H1 (cell line): ENCODE results near the gene CTCF. TPM values are rescaled to one million over a fixed set of nuclear protein-coding genes. Genes with fewer than 3 reads are reported as not detected.

Source experiments
- BRCA1 ChIP-seq: IDR thresholded peaks from 2 replicates; pipeline ENCODE4 v1.6.1; 2012; ENCODE audit warnings: low read depth, low read length, improper control_type of control experiment
- CEBPB ChIP-seq: IDR thresholded peaks from 2 replicates; pipeline ENCODE4 v1.6.1; 2012; ENCODE audit warnings: low read depth, low read length
- CREB1 ChIP-seq: IDR thresholded peaks from 2 replicates; pipeline ENCODE4 v1.6.1; 2012; ENCODE audit warnings: inconsistent platforms
- E2F6 ChIP-seq: IDR thresholded peaks from 2 replicates; pipeline ENCODE4 v1.6.1; 2012; ENCODE audit warnings: inconsistent platforms
- EZH2 ChIP-seq: fragments of 200-600 bp; sonication (generic); IDR thresholded peaks from 2 replicates; pipeline ENCODE4 v1.7.1; 2012; ENCODE audit warnings: low read depth, mild to moderate bottlenecking, moderate library complexity, low read length, inconsistent platforms; ENCODE audit not compliant: severe bottlenecking
- GABPA ChIP-seq: IDR thresholded peaks from 2 replicates; pipeline ENCODE4 v1.6.1; 2011; ENCODE audit warnings: mild to moderate bottlenecking, low read length, moderate library complexity, borderline replicate concordance; ENCODE audit not compliant: insufficient read depth
- HDAC2 ChIP-seq, 2 experiments: fragments of 300-600 bp in 1 of 2; sonication (generic) in 1 of 2; IDR thresholded peaks; 2 replicates each; pipeline ENCODE4 v1.6.1; 2011 to 2012; ENCODE audit warnings: low read depth in 2 of 2, low read length in 2 of 2, mild to moderate bottlenecking in 2 of 2, moderate library complexity in 2 of 2, borderline replicate concordance in 1 of 2, inconsistent platforms in 1 of 2
- NANOG ChIP-seq: IDR thresholded peaks from 2 replicates; pipeline ENCODE4 v1.6.1; 2011; ENCODE audit warnings: low read length, low read depth, mild to moderate bottlenecking, inconsistent platforms; ENCODE audit not compliant: insufficient read depth, poor library complexity, severe bottlenecking
- NRF1 ChIP-seq: IDR thresholded peaks from 2 replicates; pipeline ENCODE4 v1.6.1; 2011; ENCODE audit warnings: mild to moderate bottlenecking, low read depth, low read length, improper control_type of control experiment
- PHF8 ChIP-seq: fragments of 200-600 bp; sonication (generic); conservative IDR thresholded peaks from 2 replicates; pipeline ENCODE4 v1.7.1; 2012; ENCODE audit warnings: low read depth, mild to moderate bottlenecking, inconsistent platforms, low read length, moderate library complexity
- POLR2A ChIP-seq, 2 experiments: IDR thresholded peaks; 1 replicate in 1 of 2; 2 replicates in 1 of 2; pipeline ENCODE4 v1.6.1; 2011; ENCODE audit warnings: low read depth in 2 of 2, low read length in 2 of 2, mild to moderate bottlenecking in 2 of 2; ENCODE audit errors: control extremely low read depth in 1 of 2
- POU5F1 ChIP-seq: IDR thresholded peaks from 2 replicates; pipeline ENCODE4 v1.6.1; 2011; ENCODE audit warnings: low read depth, mild to moderate bottlenecking, low read length, moderate library complexity
- RXRA ChIP-seq: IDR thresholded peaks from 2 replicates; pipeline ENCODE4 v1.6.1; 2011; ENCODE audit warnings: low read depth, mild to moderate bottlenecking, low read length, moderate library complexity; ENCODE audit not compliant: insufficient read depth
- SIN3A ChIP-seq, 2 experiments: IDR thresholded peaks in 1 of 2; conservative IDR thresholded peaks in 1 of 2; 2 replicates each; pipeline ENCODE4 v1.6.1; 2011 to 2012; ENCODE audit warnings: low read length in 2 of 2, improper control_type of control experiment in 1 of 2, low read depth in 1 of 2, mild to moderate bottlenecking in 1 of 2
- SRF ChIP-seq: IDR thresholded peaks from 2 replicates; pipeline ENCODE4 v1.6.1; 2011; ENCODE audit warnings: mild to moderate bottlenecking, low read depth, low read length, moderate library complexity
- TCF12 ChIP-seq: IDR thresholded peaks from 2 replicates; pipeline ENCODE4 v1.6.1; 2011; ENCODE audit warnings: low read depth, mild to moderate bottlenecking, low read length
- TEAD4 ChIP-seq: IDR thresholded peaks from 2 replicates; pipeline ENCODE4 v1.6.1; 2012; ENCODE audit warnings: low read depth, low read length, inconsistent platforms, mixed read lengths
- ZNF274 ChIP-seq: IDR thresholded peaks from 2 replicates; pipeline ENCODE4 v1.7.0; 2012; ENCODE audit warnings: low read length, borderline replicate concordance; ENCODE audit errors: extremely low read depth
- polyA plus RNA-seq, 7 experiments: library from polyadenylated mRNA; depleted of rRNA in 3 of 7; stranded (reverse) in 5 of 7; unstranded in 2 of 7; fragments of >200 nt in 5 of 7; fragments of 200-250 nt in 2 of 7; gene quantifications; 1 replicate in 5 of 7; 2 replicates in 1 of 7; 4 replicates in 1 of 7; pipeline versions ENCODE4 v1.2.1 to v1.2.3, GENCODE V29; 2011 to 2013; ENCODE audit warnings: missing spikeins in 2 of 7, mixed read lengths in 2 of 7
- total RNA-seq: library from RNA; stranded (reverse); fragmentation: NEBNext Ultra II Directional; extraction: Animal tissue kit (Norgen Biotek cat#: 25700); gene quantifications from 2 replicates; pipeline ENCODE4 v1.2.1, GENCODE V29; 2021
- TF ChIP-seq, protein P1 (sequence below): IDR thresholded peaks from 2 replicates; pipeline ENCODE4 v1.6.1; 2011; ENCODE audit warnings: low read length, improper control_type of control experiment

CTCF gene
- total and polyA plus RNA-seq, 2 of the 8 experiments (the other 6 are each of a cell fraction or from before 2014, with no cell fraction given), result 32.4 to 66.0 TPM

- TF ChIP-seq HDAC2 (IDR thresholded peaks at IDR 0.05; ENCODE audit: borderline replicate concordance in 1 of 2, low read depth in 2 of 2, low read length in 2 of 2) (peak in 1 of 2 experiments; percentile 75; a peak in 1 of 4 replicates), CEBPB (no peak), ZNF274 (no peak), BRCA1 (no peak), POLR2A (IDR thresholded peaks at IDR 0.05; ENCODE audit: control extremely low read depth in 1 of 2, low read depth in 2 of 2, low read length in 2 of 2) (0 out of 3 replicates have a peak, but pooled peaks of 1 of the 2 experiments have one; percentile 45), NRF1 (no peak), SIN3A (conservative IDR thresholded peaks at IDR 0.05 in 1 of 2, IDR thresholded peaks at IDR 0.05 in 1 of 2; ENCODE audit: low read depth in 1 of 2, low read length in 2 of 2) (peak; percentile 50 to 71; a peak in 2 of 4 replicates), TEAD4 (peak; percentile 42; the same call in 1 of the 2 replicates), TCF12 (0 out of 2 replicates have a peak, but pooled peaks have one; percentile 22), CREB1 (peak; percentile 81), E2F6 (no peak), SRF (no peak), NANOG (peak; percentile 20), PHF8 (0 out of 2 replicates have a peak, but pooled peaks have one; percentile 36), EZH2 (no peak), GABPA (no peak), POU5F1 (no peak), RXRA (no peak)
- TF ChIP-seq, protein P1, sequence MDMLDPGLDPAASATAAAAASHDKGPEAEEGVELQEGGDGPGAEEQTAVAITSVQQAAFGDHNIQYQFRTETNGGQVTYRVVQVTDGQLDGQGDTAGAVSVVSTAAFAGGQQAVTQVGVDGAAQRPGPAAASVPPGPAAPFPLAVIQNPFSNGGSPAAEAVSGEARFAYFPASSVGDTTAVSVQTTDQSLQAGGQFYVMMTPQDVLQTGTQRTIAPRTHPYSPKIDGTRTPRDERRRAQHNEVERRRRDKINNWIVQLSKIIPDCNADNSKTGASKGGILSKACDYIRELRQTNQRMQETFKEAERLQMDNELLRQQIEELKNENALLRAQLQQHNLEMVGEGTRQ, result no peak; the same call in 1 of the 2 replicates
Observed at GRCh38 chr16:67521095-67521804, 41.1 kb upstream of the CTCF start (continued).
